Measurements from ENCODE around the gene TCOF1.
A peak's percentile ranks its signal among the peaks of the same experiment; 100 is the strongest.

Gene TCOF1

GRCh38 chr5:150339165-150339564, 18.3 kb upstream of the TCOF1 start:
- Histone ChIP-seq H3K23ac (ENCODE audit: low read depth, low read length, poor library complexity) (no peak overlapping the region), H2BK5ac (ENCODE audit: low read length) (no peak overlapping the region), H3K18ac (ENCODE audit: low read length) (no peak overlapping the region), H3K27me3 (ENCODE audit: control insufficient read depth in 3 of 3, insufficient read depth in 3 of 3, low read depth in 1 of 3, low read length in 3 of 3) (no peaks in the 10 kb centered on the region), H2AFZ (ENCODE audit: low read length) (peak overlapping the region; percentile 80), H3K14ac (ENCODE audit: low read length) (no peak overlapping the region), H3K4me3 (ENCODE audit: low read length in 2 of 2) (no peak overlapping the region), H4K91ac (ENCODE audit: low read depth, low read length, poor library complexity) (no peak overlapping the region), H3K4me1 (ENCODE audit: control insufficient read depth in 2 of 2, insufficient read depth in 1 of 2, low read depth in 1 of 2, low read length in 2 of 2) (peaks cover 2 to 10% of the 10 kb centered on the region in 2 donors), H3K4me2 (ENCODE audit: insufficient read depth, low read length, poor library complexity, severe bottlenecking) (no peak overlapping the region), H3K79me1 (ENCODE audit: low read depth, low read length) (no peaks in the 10 kb centered on the region), H2BK15ac (ENCODE audit: low read length) (no peak overlapping the region), H4K8ac (ENCODE audit: low read depth, low read length) (no peak overlapping the region), H2AK5ac (ENCODE audit: low read depth, low read length) (no peak overlapping the region), H3K9ac (ENCODE audit: low read depth, low read length, poor library complexity) (no peak overlapping the region), H3K36me3 (replicated peaks in 1 of 2; ENCODE audit: control insufficient read depth in 2 of 2, insufficient read depth in 2 of 2, low read length in 2 of 2) (no peaks in the 10 kb centered on the region), H3K27ac (replicated peaks; ENCODE audit: low read length) (no peak overlapping the region), H2BK120ac (ENCODE audit: low read depth, low read length) (no peak overlapping the region), H3K4ac (ENCODE audit: low read length) (no peak overlapping the region), H2BK12ac (ENCODE audit: low read length) (no peak overlapping the region), H3K9me3 (replicated peaks in 1 of 2; ENCODE audit: control insufficient read depth in 2 of 2, insufficient read depth in 1 of 2, low read depth in 1 of 2, low read length in 2 of 2) (peaks cover 0 to 1% of the 10 kb centered on the region in 2 donors)
- no peak for DNase-seq (ENCODE audit: low spot score)
- WGBS, 2 donors (ENCODE audit: extremely low coverage in 2 of 2, insufficient read length in 2 of 2, insufficient replicate concordance in 1 of 2), result no CpG with 5 or more reads among the region's 5 CpGs

GRCh38 chr5:150339841-150340240, 17.7 kb upstream of the TCOF1 start:
- no peak overlapping the region for H3K18ac ChIP-seq (ENCODE audit: low read length)
- H3K4ac ChIP-seq (ENCODE audit: low read length), result no peak overlapping the region
- H2BK120ac ChIP-seq (ENCODE audit: low read depth, low read length), result no peak overlapping the region
- H3K27me3 ChIP-seq (ENCODE audit: control insufficient read depth in 3 of 3, insufficient read depth in 3 of 3, low read depth in 1 of 3, low read length in 3 of 3), result no peaks in the 10 kb centered on the region
- H3K4me3 ChIP-seq (ENCODE audit: low read length in 2 of 2), result no peak overlapping the region
- no peak overlapping the region for H4K8ac ChIP-seq (ENCODE audit: low read depth, low read length)
- no peak overlapping the region for H2AFZ ChIP-seq (ENCODE audit: low read length)
- no peak overlapping the region for H2BK15ac ChIP-seq (ENCODE audit: low read length)
- H3K14ac ChIP-seq (ENCODE audit: low read length), result no peak overlapping the region
- no peak overlapping the region for H2AK5ac ChIP-seq (ENCODE audit: low read depth, low read length)
- no peak overlapping the region for H3K9ac ChIP-seq (ENCODE audit: low read depth, low read length, poor library complexity)
- no peak overlapping the region for H2BK12ac ChIP-seq (ENCODE audit: low read length)
- no peak for DNase-seq (ENCODE audit: low spot score)
- peaks cover 2 to 10% of the 10 kb centered on the region in 2 donors for H3K4me1 ChIP-seq (ENCODE audit: control insufficient read depth in 2 of 2, insufficient read depth in 1 of 2, low read depth in 1 of 2, low read length in 2 of 2)
- no peak overlapping the region for H3K27ac ChIP-seq (replicated peaks; ENCODE audit: low read length)
- H3K36me3 ChIP-seq (replicated peaks in 1 of 2; ENCODE audit: control insufficient read depth in 2 of 2, insufficient read depth in 2 of 2, low read length in 2 of 2), result no peaks in the 10 kb centered on the region
- H3K79me1 ChIP-seq (ENCODE audit: low read depth, low read length), result no peaks in the 10 kb centered on the region
- H3K4me2 ChIP-seq (ENCODE audit: insufficient read depth, low read length, poor library complexity, severe bottlenecking), result no peak overlapping the region
- H3K9me3 ChIP-seq (replicated peaks in 1 of 2; ENCODE audit: control insufficient read depth in 2 of 2, insufficient read depth in 1 of 2, low read depth in 1 of 2, low read length in 2 of 2), result peaks cover 0 to 1% of the 10 kb centered on the region in 2 donors
- H2BK5ac ChIP-seq (ENCODE audit: low read length), result no peak overlapping the region
- H3K23ac ChIP-seq (ENCODE audit: low read depth, low read length, poor library complexity), result no peak overlapping the region
- no peak overlapping the region for H4K91ac ChIP-seq (ENCODE audit: low read depth, low read length, poor library complexity)
- no CpG with 5 or more reads among the region's 4 CpGs for WGBS, 2 donors (ENCODE audit: extremely low coverage in 2 of 2, insufficient read length in 2 of 2, insufficient replicate concordance in 1 of 2)

DNA sequence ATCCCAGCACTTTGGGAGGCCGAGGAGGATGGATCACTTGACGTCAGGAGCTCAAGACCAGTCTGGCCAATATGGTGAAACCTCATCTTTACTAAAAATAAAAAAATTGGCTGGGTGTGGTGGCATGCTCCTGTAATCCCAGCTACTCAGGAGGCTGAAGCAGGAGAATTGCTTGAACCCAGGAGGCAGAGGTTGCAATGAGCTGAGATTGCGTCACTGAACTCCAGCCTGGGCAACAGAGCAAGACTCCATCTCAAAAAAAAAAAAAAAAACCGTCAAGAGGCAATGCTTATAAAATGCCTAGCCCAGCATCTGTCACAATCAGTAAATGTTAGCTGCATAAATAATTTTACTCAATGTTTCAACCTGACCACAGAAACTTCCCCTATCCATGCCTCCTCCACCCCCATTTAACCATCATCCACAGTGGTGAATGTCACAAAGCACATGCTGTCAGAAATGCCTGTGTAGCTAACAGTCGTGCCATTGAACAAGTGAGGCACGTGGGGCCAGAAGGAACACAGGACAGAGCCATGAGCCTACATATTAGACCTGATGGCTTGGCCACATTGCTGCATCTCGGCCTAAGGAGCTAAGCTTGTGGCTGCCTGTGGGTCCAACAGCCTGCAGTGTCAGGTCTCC, 16.8 kb upstream of the TCOF1 start:
- Histone ChIP-seq H3K27ac (replicated peaks; ENCODE audit: low read length) (no peak overlapping the region), H4K8ac (ENCODE audit: low read depth, low read length) (no peak overlapping the region), H2BK12ac (ENCODE audit: low read length) (peak overlapping the region; percentile 35), H3K4me2 (ENCODE audit: insufficient read depth, low read length, poor library complexity, severe bottlenecking) (no peak overlapping the region), H3K4me1 (ENCODE audit: control insufficient read depth in 2 of 2, insufficient read depth in 1 of 2, low read depth in 1 of 2, low read length in 2 of 2) (peaks cover 3 to 10% of the 10 kb centered on the region in 2 donors), H3K4me3 (ENCODE audit: low read length in 2 of 2) (no peak overlapping the region), H2BK120ac (ENCODE audit: low read depth, low read length) (no peak overlapping the region), H3K18ac (ENCODE audit: low read length) (no peak overlapping the region), H3K4ac (ENCODE audit: low read length) (no peak overlapping the region), H2AK5ac (ENCODE audit: low read depth, low read length) (no peak overlapping the region), H3K14ac (ENCODE audit: low read length) (no peak overlapping the region), H3K27me3 (ENCODE audit: control insufficient read depth in 3 of 3, insufficient read depth in 3 of 3, low read depth in 1 of 3, low read length in 3 of 3) (no peaks in the 10 kb centered on the region), H2BK5ac (ENCODE audit: low read length) (no peak overlapping the region), H3K23ac (ENCODE audit: low read depth, low read length, poor library complexity) (no peak overlapping the region), H2BK15ac (ENCODE audit: low read length) (peak overlapping the region; percentile 47), H3K36me3 (replicated peaks in 1 of 2; ENCODE audit: control insufficient read depth in 2 of 2, insufficient read depth in 2 of 2, low read length in 2 of 2) (no peaks in the 10 kb centered on the region), H3K9me3 (replicated peaks in 1 of 2; ENCODE audit: control insufficient read depth in 2 of 2, insufficient read depth in 1 of 2, low read depth in 1 of 2, low read length in 2 of 2) (peaks cover 0 to 1% of the 10 kb centered on the region in 2 donors), H3K9ac (ENCODE audit: low read depth, low read length, poor library complexity) (no peak overlapping the region), H4K91ac (ENCODE audit: low read depth, low read length, poor library complexity) (peak overlapping the region; percentile 0), H3K79me1 (ENCODE audit: low read depth, low read length) (no peaks in the 10 kb centered on the region), H2AFZ (ENCODE audit: low read length) (no peak overlapping the region)
- no CpG with 5 or more reads among the region's 7 CpGs for WGBS, 2 donors (ENCODE audit: extremely low coverage in 2 of 2, insufficient read length in 2 of 2, insufficient replicate concordance in 1 of 2)
- DNase-seq (ENCODE audit: low spot score), result no peak

GRCh38 chr5:150341331-150341730, 16.2 kb upstream of the TCOF1 start:
- Histone ChIP-seq H3K4ac (ENCODE audit: low read length) (no peak overlapping the region), H3K9ac (ENCODE audit: low read depth, low read length, poor library complexity) (no peak overlapping the region), H4K91ac (ENCODE audit: low read depth, low read length, poor library complexity) (peak overlapping the region; percentile 0), H3K4me1 (ENCODE audit: control insufficient read depth in 2 of 2, insufficient read depth in 1 of 2, low read depth in 1 of 2, low read length in 2 of 2) (peaks cover 6 to 16% of the 10 kb centered on the region in 2 donors), H2AFZ (ENCODE audit: low read length) (no peak overlapping the region), H2BK120ac (ENCODE audit: low read depth, low read length) (no peak overlapping the region), H4K8ac (ENCODE audit: low read depth, low read length) (no peak overlapping the region), H3K14ac (ENCODE audit: low read length) (no peak overlapping the region), H3K4me2 (ENCODE audit: insufficient read depth, low read length, poor library complexity, severe bottlenecking) (no peak overlapping the region), H3K23ac (ENCODE audit: low read depth, low read length, poor library complexity) (no peak overlapping the region), H3K79me1 (ENCODE audit: low read depth, low read length) (no peaks in the 10 kb centered on the region), H3K18ac (ENCODE audit: low read length) (peak overlapping the region; percentile 1), H3K9me3 (replicated peaks in 1 of 2; ENCODE audit: control insufficient read depth in 2 of 2, insufficient read depth in 1 of 2, low read depth in 1 of 2, low read length in 2 of 2) (peaks cover 0 to 1% of the 10 kb centered on the region in 2 donors), H2BK15ac (ENCODE audit: low read length) (peak overlapping the region; percentile 47), H3K27ac (replicated peaks; ENCODE audit: low read length) (no peak overlapping the region), H2BK5ac (ENCODE audit: low read length) (no peak overlapping the region), H2AK5ac (ENCODE audit: low read depth, low read length) (peak overlapping the region; percentile 30), H3K4me3 (ENCODE audit: low read length in 2 of 2) (no peak overlapping the region), H3K27me3 (ENCODE audit: control insufficient read depth in 3 of 3, insufficient read depth in 3 of 3, low read depth in 1 of 3, low read length in 3 of 3) (no peaks in the 10 kb centered on the region), H3K36me3 (replicated peaks in 1 of 2; ENCODE audit: control insufficient read depth in 2 of 2, insufficient read depth in 2 of 2, low read length in 2 of 2) (no peaks in the 10 kb centered on the region), H2BK12ac (ENCODE audit: low read length) (peak overlapping the region; percentile 35)
- no CpG with 5 or more reads among the region's 4 CpGs for WGBS, 2 donors (ENCODE audit: extremely low coverage in 2 of 2, insufficient read length in 2 of 2, insufficient replicate concordance in 1 of 2)
- DNase-seq (ENCODE audit: low spot score), result no peak
